Amniotic epithelial cell (primary cell): ENCODE results near the gene PALLD.

ENCODE experiments used
- DNase-seq: peaks from one replicate; pipeline ENCODE4 v3.0.0-alpha.2; 2010; ENCODE audit warnings: low read depth

The PALLD gene

DNA sequence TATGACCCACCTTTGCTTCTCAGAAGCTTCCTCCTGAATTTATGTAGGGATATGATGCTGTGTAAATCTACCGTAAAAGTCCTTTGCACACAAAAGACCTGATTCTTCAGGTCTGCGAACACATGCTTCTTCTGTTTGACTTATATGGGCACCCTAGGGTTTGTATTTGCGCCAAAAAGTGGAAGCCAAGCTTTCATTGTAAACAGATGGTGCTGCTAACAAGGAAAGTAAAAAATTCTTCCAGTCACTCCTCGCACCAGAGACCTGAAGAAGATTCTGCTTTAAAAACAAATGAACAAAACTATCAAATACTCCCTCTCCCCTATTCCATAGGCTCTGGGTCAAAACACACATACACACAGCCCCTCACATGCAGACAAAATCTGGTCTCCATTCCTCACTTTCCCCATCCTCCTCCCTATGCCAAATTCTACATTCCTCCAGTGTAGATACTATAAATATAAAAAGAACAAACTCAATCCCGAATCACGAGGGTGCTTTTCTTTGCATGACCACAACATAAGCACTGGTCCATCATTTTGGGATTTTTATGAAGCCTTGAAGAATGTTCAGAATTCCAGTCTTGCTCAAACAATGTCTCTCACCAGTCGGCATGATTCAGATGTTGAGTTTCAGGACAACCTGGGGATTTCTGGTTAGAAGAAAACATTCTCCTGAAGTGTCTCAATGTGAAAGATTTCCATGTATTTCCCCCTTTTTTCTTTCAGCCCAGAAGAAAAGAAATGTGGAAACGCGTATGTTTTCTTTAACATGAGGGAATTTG is 125.1 kb downstream of the PALLD start:
- peak; percentile 97 for DNase-seq

DNA sequence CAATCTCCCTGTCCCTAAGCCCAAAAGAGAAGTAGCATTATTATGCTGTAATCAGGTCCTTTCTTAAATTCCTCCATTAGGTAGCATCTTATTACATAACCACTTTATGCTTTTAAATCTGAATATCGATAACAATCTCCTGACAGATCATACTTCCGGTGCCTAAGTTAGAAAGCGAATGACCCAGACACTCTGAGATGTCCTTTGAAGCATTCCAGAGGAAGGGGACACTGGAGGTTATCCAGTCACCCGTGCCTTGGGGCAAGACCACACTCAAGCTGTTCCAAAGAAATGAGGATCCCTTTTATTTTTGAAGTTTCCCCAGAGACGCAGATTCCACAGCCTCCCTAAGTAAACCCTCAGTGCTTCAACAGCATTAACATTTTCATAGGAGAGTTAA is 125.7 kb downstream of the PALLD start:
- DNase-seq, result no peak

DNA sequence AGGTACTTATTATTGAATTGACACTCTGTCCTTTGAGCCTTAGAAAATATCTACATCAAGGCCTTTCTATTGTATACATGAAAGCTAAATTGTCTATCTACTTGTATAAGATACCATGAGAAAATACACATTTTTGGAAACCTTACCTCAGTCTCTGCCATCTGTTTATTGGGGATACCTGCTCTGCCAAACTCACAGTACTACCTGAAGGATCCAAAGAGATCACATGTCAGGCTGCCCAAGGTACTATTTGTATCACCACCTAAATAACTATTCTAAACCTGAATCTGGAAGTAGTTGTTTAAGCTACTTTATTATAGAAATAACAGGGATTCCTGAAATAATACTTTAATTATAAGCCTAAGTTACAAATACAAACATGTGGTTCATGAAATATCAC is 126.2 kb downstream of the PALLD start:
- DNase-seq, result no peak

DNA sequence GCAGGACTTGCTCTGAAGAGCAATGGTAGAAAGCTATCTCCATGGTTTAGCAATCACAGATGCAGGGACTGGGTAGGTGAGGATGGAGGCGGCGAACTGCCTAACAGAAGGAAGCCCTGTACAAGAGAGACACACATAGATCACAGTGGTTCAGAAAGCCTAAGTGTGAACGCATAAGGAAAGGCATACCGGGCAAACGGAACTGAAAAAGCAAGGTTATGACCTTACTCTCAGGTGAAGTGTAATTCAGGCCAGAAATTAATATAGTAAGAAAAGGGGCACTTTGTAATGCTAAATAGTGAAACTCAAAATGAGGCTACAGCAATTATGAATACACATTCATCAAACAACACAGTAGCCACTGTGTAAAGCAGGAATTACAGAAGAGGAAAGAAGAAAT is 126.6 kb downstream of the PALLD start:
- DNase-seq, result no peak

DNA sequence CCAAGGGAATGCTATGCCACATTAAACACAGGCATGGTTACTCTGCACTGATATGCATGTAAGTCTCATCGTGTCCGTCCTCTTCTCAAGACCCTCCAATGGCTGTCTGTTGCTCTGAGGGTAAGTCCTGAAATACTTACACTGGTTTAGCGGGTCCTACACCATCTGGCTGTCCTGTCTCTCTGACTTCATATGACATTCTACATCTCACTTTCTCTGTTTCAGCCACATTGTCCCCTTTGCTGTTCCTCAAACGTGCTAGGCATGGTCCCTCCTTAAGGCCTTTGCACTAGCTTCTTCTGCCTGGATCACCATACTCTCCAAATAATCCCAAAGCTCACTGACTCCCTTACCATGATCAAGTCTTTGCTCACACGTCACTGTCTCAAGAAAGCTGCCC is 131.4 kb downstream of the PALLD start:
- no peak for DNase-seq

DNA sequence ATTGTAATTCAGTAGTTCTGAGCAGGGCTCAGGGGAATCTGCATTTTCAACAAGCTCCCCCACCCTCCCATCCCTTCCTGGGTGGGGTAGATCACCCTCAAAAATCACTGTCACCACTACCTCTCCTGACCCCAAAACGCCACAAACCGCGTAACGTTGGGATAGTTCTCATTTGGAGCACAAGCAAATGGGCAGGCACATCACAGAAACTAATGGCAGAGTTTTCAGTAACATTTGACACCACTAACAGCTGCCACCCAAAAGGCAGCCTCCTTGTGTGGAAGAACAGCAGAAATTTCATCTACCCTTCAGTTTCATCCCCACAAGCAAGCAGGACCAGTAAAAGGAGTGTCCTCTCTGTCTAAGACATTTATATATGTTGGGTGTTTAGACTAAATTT is 132.7 kb downstream of the PALLD start:
- DNase-seq, result no peak

DNA sequence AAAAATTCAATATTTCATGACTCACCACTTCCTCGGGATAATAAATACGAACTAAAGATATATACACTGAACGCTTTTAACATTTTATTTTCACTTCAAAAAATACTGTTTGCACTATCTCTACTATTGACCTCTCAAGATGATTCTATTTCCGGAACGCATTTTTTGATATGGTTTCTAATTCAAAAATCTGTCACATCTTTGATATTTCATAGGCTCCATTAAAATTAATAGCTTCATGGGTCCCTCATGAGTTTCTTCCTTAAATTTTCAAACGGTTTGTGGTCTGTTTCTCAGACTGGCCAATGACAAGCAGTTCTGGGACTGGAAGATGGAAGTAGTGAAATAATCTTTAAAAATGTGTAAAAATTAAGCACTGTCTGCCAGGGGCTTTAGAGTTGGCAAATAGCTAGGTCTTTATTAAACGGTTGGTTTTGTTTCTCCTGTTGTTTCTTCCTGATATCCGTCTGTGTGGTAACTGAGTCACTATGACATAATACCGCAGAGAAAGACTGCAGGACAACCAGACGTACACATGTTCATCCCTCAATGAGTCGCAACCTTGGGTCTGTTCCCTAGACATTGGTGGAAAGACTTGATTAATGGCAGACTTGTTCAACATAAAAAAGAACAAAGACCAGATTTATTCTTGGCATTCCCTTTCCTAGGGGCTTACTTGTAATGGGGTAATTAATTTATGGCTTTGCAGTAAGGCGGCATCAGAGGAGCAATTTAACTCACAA is 133.8 kb downstream of the PALLD start:
- peak; percentile 94 for DNase-seq

DNA sequence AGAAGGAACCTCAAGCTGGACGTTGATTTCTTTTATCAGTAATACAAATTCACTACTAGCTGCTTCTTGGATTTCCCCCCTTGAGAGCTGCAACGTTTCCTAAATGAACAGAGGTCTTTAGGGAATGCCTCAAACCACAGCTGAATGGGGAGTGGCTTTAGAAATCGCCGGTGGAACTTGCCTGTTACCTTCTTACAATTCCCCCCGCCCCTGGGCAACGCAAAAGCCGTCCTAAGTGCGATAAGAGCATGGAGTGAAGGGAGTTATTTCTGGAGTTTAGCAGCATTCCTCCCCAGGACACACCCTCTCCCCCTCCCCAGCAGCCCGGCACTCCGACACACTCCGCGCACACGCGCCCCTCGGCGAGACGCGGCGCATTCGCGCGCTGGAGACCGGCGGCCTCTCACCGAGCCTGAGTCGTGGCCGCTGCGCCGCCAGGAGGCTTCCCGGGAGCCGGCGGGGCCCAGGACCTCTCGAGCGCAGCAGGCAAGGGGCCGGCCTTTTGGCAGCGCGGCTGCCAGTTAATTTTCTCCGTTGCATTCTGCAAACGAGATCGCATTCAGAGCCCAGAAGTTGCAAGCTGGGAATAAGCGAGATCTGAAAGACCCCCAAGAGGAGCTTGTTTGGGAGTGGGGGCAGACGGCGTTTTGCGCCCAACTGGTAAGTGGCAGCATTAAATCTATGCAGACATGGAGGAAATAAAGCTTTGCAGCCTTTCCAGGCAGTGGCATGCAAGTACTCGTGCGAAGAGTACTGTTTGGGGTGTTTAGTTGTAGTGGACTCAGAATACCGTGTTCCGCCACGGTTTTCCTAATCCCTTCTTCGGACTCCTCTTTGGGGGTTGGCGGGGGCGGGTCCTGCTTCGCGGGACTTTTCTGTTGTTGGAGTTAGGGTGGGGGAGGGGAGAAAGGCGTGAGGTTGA is 134.7 kb downstream of the PALLD start:
- peak; percentile 60 for DNase-seq

DNA sequence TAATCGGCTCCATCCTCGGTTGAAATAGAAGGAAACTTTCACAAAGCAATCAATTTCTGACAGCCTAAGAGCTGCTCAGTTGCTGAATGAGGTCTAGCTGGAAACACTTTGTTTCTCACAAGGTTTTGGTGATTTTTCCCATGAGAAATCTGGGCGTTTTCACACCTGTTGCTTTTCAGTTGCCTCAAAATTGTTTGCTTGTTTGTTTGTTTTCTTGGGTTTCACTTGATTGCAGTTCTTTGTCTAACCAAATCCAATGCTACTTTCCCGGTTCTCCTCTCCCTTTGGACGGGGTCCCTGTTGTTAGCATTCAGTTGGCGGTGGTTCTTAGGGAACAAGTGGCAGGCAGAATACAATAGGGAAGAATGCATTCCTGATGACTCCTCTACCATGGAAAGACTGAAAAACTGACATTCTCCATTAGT is 135.5 kb downstream of the PALLD start:
- no peak for DNase-seq

DNA sequence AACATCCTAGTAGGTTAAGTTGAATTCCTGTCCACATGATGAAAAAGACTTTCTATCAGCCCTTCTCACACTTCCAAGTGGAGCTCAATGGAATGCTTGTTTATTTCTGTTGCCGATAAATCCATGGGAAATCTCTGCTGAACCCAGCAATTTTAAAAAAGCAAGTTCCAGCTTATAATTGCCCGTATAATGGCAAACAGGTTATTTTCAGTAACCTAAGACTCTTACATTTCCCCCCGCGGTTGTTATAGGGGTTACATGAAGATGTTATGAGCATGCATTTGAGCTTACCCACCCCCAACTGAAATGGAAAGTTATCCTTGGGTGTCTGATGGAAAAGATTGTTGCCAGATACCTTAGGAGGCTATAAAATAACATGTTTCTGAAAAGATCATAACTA is 136.2 kb downstream of the PALLD start:
- no peak for DNase-seq

DNA sequence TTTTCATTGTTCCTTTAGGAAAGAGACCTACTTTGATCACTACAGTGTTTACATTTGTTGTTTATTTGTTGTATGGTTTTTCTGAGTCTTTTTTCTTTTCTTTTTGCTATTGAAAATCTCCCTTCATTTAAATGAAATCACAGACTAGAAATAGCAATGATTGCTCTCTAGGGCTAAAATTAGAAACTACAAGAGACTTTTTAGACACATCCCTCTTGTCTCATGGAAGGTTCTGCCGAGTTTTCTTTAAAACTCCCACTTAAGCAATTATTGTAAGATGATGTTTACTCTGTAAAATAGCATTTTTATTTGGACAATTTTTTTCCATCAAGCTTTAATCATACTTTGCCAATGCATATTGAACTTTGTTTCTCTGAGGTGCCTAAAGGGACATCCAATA is 136.6 kb downstream of the PALLD start:
- no peak for DNase-seq

DNA sequence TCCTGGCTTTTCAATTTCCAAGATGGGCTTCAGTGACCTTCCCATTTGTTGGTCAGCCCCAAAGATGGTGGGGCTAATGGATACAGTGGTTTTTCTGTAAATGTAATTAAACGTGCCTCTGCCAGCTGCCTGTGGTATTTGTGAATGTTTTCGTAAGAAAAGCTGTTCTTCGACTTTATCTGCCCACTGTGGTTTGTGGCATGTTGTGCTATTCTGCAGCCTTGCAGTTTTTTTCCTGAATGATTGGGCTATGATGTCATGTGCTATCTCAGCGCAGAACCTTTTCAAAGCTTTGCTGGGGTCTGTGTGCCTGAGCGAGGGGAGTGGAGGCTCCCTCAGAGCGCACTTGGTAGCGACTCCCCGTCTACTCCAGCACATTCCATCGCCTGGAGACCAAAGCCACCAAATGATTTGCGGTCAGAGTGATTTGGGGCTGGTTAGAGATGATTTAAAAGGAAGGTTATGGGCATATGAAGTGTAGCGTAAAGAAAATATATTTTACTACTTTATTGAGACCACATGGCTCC is 137.5 kb downstream of the PALLD start:
- DNase-seq, result peak; percentile 99

DNA sequence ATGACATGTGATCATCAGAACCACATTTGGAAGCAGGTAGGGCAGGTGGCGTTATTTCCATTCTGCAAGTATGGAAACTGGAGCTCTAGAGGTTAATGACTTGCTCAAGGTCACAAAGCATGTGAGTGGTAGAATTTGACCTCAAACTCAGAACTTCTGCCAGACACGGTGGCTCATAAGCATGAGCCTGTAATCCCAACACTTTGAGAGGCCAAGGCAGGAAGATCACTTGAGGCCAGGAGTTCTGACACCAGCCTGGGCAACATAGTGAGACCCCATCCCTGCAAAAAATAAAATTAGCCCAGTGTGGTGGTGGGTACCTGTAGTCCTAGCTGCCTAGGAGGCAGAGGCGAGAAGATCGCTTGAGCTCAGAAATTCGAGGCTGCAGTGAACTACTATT is 139.2 kb downstream of the PALLD start:
- no peak for DNase-seq

DNA sequence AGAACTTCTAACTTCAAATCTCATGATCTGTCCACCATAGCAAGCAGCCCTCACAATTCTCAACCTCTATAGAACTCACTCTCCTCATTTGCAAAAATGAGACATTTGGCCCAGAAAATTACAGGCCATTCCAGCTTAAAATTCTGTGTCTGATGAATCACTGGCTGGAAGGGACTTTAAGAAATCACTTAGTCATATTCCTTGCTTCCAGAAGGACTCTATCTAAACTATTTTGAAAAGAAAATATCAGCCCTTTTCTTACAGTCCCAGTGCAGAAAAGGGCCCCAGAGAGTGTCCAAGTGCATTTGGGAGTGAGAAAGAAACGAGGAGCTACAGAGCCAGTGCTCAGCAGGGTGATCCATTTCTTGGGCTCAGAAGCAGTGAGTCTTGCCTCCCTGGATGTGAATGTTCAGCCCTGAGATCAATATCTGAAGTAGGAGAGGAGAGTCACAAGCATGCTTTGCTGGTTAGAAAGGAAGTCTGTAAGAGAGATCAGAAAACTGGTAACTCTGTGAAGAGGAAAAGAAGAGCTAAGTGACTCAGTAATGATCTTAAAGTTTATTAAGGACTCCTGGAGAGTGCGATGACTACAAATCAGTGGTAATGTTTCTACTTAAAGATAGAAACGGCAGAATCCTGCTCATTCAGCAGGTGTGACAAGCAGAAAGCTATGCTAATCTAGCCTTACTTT is 139.8 kb downstream of the PALLD start:
- DNase-seq, result peak; percentile 75

DNA sequence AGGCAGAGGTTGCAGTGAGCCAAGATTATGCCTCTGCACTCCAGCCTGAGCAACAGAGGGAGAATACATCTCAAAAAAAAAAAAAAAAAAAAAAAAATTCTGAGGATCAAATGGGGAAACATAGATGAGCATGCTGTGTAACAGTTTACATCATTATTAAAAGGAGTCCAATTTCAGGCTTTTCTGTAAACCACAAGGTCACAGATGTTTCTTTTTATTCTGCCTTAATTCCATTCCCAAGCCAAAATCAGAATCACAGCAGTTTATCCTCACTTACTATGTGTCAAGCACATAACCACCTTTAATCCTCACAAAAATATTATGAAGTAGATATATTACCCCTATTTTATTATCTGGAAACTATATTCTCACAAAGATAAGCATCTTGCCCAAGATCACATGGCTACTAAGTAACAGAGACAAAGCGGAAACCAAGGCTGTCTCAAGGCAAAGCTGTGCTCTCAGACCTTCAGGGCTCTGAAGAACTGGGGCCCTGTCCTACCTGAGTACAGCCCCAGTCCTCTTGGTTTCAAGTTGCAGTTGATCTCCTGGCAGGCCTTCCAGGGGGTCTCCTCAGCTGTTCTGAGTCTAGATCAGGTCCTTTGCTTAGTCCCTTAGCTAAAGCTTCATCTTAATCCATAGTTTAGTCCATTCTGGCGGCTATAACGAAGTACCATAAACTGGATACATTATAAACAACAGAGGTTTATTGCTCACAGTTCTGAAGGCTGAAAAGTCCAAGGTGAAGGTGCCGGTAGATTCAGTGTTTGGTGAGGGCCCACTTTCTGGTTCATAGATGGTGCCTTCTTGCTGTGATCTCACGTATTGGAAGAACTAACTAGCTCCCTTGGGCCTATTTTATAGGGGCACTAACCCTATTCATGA is 141.3 kb downstream of the PALLD start:
- peak; percentile 93 for DNase-seq

DNA sequence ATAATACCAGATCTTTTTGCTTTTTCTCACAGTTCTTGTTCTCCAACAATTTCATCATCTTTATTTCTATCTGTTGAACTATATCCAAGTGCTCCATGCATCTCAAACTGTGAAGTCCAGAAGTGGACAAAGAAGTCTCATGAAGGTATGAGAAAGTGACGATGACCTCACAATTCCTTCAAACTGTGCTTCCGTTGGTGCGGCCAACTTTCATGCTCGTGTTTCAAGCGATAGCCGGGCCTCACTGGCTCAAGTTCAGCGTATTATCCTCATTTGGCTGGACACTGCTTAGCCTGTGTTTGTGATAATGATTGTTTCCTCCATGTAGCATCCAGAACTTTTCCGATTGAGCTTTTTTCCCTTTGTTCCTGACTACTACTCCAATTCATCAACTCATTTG is 143.1 kb downstream of the PALLD start:
- no peak for DNase-seq

DNA sequence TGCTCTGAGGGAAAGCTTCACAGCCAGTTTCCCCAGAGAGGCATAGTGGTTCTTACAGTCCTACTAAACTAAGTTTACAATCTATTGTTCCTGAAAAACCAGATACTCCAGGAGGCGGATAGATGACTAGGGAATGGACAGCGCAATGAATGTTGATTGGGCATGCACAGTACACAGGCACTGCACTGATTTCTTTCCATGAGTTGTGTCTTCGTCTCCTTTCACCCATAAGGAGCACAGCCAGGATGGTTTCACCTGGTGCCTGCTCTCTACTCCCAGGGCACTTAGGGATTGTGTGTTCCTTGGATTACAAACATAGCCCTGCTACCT is 144.9 kb downstream of the PALLD start:
- no peak for DNase-seq

DNA sequence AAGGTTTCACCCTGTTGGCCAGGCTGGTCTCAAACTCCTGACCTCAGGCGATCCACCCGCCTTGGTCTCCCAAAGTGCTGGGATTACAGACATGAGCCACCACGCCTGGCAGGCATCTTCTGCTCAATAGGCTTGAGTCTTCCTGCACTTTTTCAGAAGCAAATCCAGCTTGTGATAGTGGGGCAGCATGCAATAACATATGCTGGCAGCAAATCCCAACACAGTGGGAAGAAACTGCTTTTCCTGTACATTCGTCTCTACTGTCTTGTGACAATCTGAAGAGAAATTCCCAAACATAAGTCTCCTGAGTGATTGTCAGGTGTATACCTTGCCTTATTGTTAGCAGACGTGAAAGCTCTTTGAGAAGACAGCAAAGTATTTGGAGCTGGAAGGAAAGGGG is 145.7 kb downstream of the PALLD start:
- DNase-seq, result no peak

DNA sequence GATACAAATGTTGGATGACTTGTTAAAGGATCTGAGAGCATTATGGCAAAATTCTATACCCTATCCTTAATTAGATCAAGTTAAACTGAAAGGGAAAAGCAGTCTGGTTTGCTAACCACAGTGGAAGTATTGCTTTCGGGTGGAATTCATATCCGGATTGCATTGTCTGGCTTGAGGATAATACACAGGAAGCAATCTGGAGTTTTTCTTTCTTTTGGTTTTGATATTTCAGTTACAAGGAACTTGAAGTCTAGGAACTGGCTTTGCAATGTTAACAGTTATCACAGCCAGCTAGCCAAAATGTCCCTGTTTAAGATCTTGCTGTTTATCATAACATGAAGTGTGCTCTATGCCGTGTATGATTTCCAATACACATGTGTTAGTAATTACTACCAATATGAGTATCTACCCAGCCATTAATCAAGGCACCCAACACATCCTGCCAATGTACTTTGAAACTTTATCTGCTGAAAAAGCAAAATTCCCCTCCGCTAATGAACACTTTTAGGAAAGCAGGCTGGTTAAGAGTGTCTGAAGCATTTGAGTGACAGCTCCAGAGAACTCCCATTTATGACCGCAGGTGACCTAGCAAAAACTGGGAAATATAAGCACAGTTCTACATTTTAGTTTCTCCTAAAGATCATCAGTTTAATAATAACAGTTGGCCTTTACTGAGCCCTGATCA is 146.4 kb downstream of the PALLD start:
- peak; percentile 53 for DNase-seq

DNA sequence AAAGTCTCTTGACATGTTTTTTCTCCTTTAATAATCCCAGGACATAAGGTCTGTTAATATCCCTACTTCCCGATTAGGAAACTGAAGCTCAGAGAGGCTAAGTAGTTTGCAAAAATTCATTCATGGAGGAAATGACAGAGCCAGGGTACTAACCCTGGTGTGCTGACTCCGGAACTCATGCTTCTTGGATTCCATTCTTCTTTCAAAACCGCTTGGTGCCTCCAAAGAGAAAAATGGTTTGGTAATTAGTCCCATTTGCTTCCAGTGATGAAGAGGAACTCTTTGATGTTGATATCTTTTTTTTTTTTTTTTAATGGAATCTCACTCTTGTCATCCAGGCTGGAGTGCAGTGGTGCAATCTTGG is 146.9 kb downstream of the PALLD start:
- no peak for DNase-seq
